SK-N-MC (cell line): Measurements from ENCODE around the gene PPP2R3A.
A peak's percentile ranks its signal among the peaks of the same experiment; 100 is the strongest.
"Not testable (repeated sequence)": the region's sequence is repeated elsewhere in the genome, so short reads cannot be mapped to it uniquely, and the experiment has no call there.

ENCODE experiments used
- DNase-seq: peaks from one replicate; pipeline ENCODE4 v3.0.0-alpha.2; 2011; ENCODE audit warnings: low read depth, low spot score
- H3K27ac ChIP-seq: fragments of 200-600 bp; sonication (generic); 2 replicates; pipeline ENCODE4 v1.5.1; 2016; ENCODE audit warnings: mixed run types
- H3K36me3 ChIP-seq: fragments of 200-600 bp; sonication (generic); 2 replicates; pipeline ENCODE4 v1.6.1; 2017; ENCODE audit warnings: antibody characterized with exemption, low read length, mixed read lengths; ENCODE audit not compliant: insufficient read depth
- H3K4me3 ChIP-seq: fragments of 200-600 bp; sonication (generic); 2 replicates; pipeline ENCODE4 v1.5.1; 2016
- H3K9ac ChIP-seq: fragments of 200-600 bp; sonication (generic); 2 replicates; pipeline ENCODE4 v1.8.0; 2017; ENCODE audit warnings: mixed run types, mixed read lengths; ENCODE audit not compliant: insufficient read length
- H3K9me3 ChIP-seq: fragments of 200-600 bp; sonication (generic); 2 replicates; pipeline ENCODE4 v1.6.1; 2017; ENCODE audit warnings: low read depth, mild to moderate bottlenecking, antibody characterized with exemption, low read length, moderate library complexity, mixed read lengths
- EZH2 ChIP-seq: fragments of 200-600 bp; sonication (generic); IDR thresholded peaks from one replicate; pipeline ENCODE4 v1.6.1; 2017; ENCODE audit warnings: antibody characterized with exemption
- FOXP2 ChIP-seq: optimal IDR thresholded peaks from 2 replicates; pipeline ENCODE3; 2011; ENCODE audit warnings: mild to moderate bottlenecking, moderate library complexity; ENCODE audit not compliant: insufficient read depth; ENCODE audit errors: extremely low read length, control extremely low read depth
- POLR2AphosphoS5 ChIP-seq: IDR thresholded peaks from 2 replicates; pipeline ENCODE4 v1.6.1; 2012; ENCODE audit warnings: mild to moderate bottlenecking, low read depth, low read length, borderline replicate concordance

PPP2R3A gene

GRCh38 chr3:136162322-136162721, 196.8 kb downstream of the PPP2R3A start:
- TF ChIP-seq EZH2 (no peak), FOXP2 (no peak), POLR2AphosphoS5 (no peak)
- Histone ChIP-seq H3K9me3 (peaks cover 7% of the 10 kb centered on the region), H3K9ac (no peak overlapping the region), H3K27ac (no peak overlapping the region), H3K36me3 (peaks cover 28% of the 10 kb centered on the region), H3K4me3 (no peak overlapping the region)
- DNase-seq: no peak

GRCh38 chr3:136163607-136164006, 198.1 kb downstream of the PPP2R3A start:
- not testable (repeated sequence) for DNase-seq, H3K27ac ChIP-seq, H3K9ac ChIP-seq, H3K4me3 ChIP-seq, H3K9me3 ChIP-seq
- H3K36me3 ChIP-seq: peaks cover 29% of the 10 kb centered on the region

GRCh38 chr3:136166507-136166906, 201.0 kb downstream of the PPP2R3A start:
- no peak for DNase-seq
- Histone ChIP-seq H3K36me3 (peaks cover 21% of the 10 kb centered on the region), H3K27ac (no peak overlapping the region; the same call in 1 of the 2 replicates), H3K4me3 (0 out of 2 replicates have a peak overlapping the region, but pooled peaks have one; percentile 11), H3K9ac (no peak overlapping the region), H3K9me3 (no peaks in the 10 kb centered on the region)
- no peak for TF ChIP-seq FOXP2
- TF ChIP-seq POLR2AphosphoS5: no peak
- TF ChIP-seq EZH2: no peak

- not testable (repeated sequence) for H3K9ac ChIP-seq, DNase-seq
These were observed 202.7 kb downstream of the PPP2R3A start for GRCh38 chr3:136168236-136168635.

GRCh38 chr3:136171097-136171542, 205.6 kb downstream of the PPP2R3A start:
- no peak for DNase-seq
- no peak overlapping the region for H3K9ac ChIP-seq

More at GRCh38 chr3:136168236-136168635, 202.7 kb downstream of the PPP2R3A start:
- H3K36me3 ChIP-seq: peaks cover 13% of the 10 kb centered on the region; the same call in 1 of the 2 replicates
- H3K27ac ChIP-seq, H3K4me3 ChIP-seq, H3K9me3 ChIP-seq: not testable (repeated sequence)

GRCh38 chr3:136173939-136174490, 208.5 kb downstream of the PPP2R3A start:
- H3K4me3 ChIP-seq: no peak overlapping the region
- no peak overlapping the region for H3K9ac ChIP-seq
- no peak overlapping the region for H3K27ac ChIP-seq
- 0 out of 2 replicates have a peak, but pooled peaks cover 6% of the 10 kb centered on the region for H3K36me3 ChIP-seq
- H3K9me3 ChIP-seq: no peaks in the 10 kb centered on the region
- TF ChIP-seq EZH2 (no peak), FOXP2 (no peak), POLR2AphosphoS5 (no peak)
- no peak for DNase-seq

More at GRCh38 chr3:136171097-136171542, 205.6 kb downstream of the PPP2R3A start:
- TF ChIP-seq EZH2: no peak
- no peak for TF ChIP-seq FOXP2
- TF ChIP-seq POLR2AphosphoS5: no peak
- Histone ChIP-seq H3K4me3 (no peak overlapping the region), H3K9me3 (no peaks in the 10 kb centered on the region), H3K27ac (no peak overlapping the region), H3K36me3 (peaks cover 19% of the 10 kb centered on the region; the same call in 1 of the 2 replicates)

- no peak for DNase-seq
These were observed 212.3 kb downstream of the PPP2R3A start for GRCh38 chr3:136177876-136178275.

GRCh38 chr3:136181741-136182140, 216.2 kb downstream of the PPP2R3A start:
- H3K36me3 ChIP-seq: 0 out of 2 replicates have a peak, but pooled peaks cover 4% of the 10 kb centered on the region
- H3K4me3 ChIP-seq: no peak overlapping the region
- 0 out of 2 replicates have a peak, but pooled peaks cover 3% of the 10 kb centered on the region for H3K9me3 ChIP-seq
- no peak overlapping the region for H3K27ac ChIP-seq
- no peak overlapping the region for H3K9ac ChIP-seq
- TF ChIP-seq FOXP2: no peak
- no peak for TF ChIP-seq POLR2AphosphoS5
- TF ChIP-seq EZH2: no peak
- DNase-seq: no peak

More at GRCh38 chr3:136177876-136178275, 212.3 kb downstream of the PPP2R3A start:
- no peak overlapping the region for H3K4me3 ChIP-seq
- no peak for TF ChIP-seq FOXP2
- no peak for TF ChIP-seq EZH2
- TF ChIP-seq POLR2AphosphoS5: no peak; the same call in 1 of the 2 replicates
- H3K9me3 ChIP-seq: no peaks in the 10 kb centered on the region
- no peak overlapping the region for H3K27ac ChIP-seq
- H3K9ac ChIP-seq: no peak overlapping the region
- H3K36me3 ChIP-seq: 0 out of 2 replicates have a peak, but pooled peaks cover 6% of the 10 kb centered on the region

GRCh38 chr3:136184703-136185102, 219.2 kb downstream of the PPP2R3A start:
- Histone ChIP-seq H3K4me3 (no peak overlapping the region), H3K9me3 (0 out of 2 replicates have a peak, but pooled peaks cover 3% of the 10 kb centered on the region), H3K36me3 (0 out of 2 replicates have a peak, but pooled peaks cover 4% of the 10 kb centered on the region), H3K9ac (no peak overlapping the region), H3K27ac (no peak overlapping the region)
- TF ChIP-seq POLR2AphosphoS5 (no peak), EZH2 (no peak), FOXP2 (no peak)
- no peak for DNase-seq
